NB4 (cell line): ENCODE results near the gene APOL4.

Experiments used
- CTCF ChIP-seq: IDR thresholded peaks from one replicate; pipeline ENCODE4 v1.5.1; 2012; ENCODE audit warnings: low read depth, low read length
- MAX ChIP-seq: IDR thresholded peaks from 2 replicates; pipeline ENCODE4 v1.6.1; 2011; ENCODE audit warnings: low read depth, low read length
- MYC ChIP-seq: IDR thresholded peaks from 2 replicates; pipeline ENCODE4 v1.6.1; 2011; ENCODE audit warnings: low read depth, low read length
- POLR2A ChIP-seq: IDR thresholded peaks from 2 replicates; pipeline ENCODE4 v1.6.1; 2011; ENCODE audit warnings: mild to moderate bottlenecking; ENCODE audit not compliant: insufficient read length; ENCODE audit errors: extremely low read depth

- TF ChIP-seq CTCF (no peak), MAX (no peak), POLR2A (no peak), MYC (no peak)
These were observed 4.6 kb downstream of the APOL4 start for GRCh38 chr22:36197065-36197440.
